Vagina (tissue), 2 donors: ENCODE measurements around the gene SRD5A1. TPM values are rescaled to one million over a fixed set of nuclear protein-coding genes. Genes with fewer than 3 reads are reported as not detected.

Experiments used
- DNase-seq, 2 donors: peaks; one replicate each; pipeline ENCODE4 v3.0.0-alpha.2; 2017; ENCODE audit errors: extremely low spot score in 2 of 2
- H3K27ac ChIP-seq: fragments of 200-600 bp; sonication (generic); one replicate; pipeline ENCODE4 v1.5.1; 2019
- H3K27me3 ChIP-seq: fragments of 200-600 bp; sonication (generic); one replicate; pipeline ENCODE4 v1.5.1; 2019
- H3K36me3 ChIP-seq, 2 donors: fragments of 200-600 bp; sonication (generic); one replicate each; pipeline ENCODE4 v1.5.1; 2017 to 2019
- H3K4me1 ChIP-seq: fragments of 200-600 bp; sonication (generic); one replicate; pipeline ENCODE4 v1.5.1; 2019
- H3K4me3 ChIP-seq, 2 donors: fragments of 200-600 bp; sonication (generic); 1 replicate in 1 of 2; 2 replicates in 1 of 2; pipeline ENCODE4 v1.5.1; 2016 to 2019
- H3K9me3 ChIP-seq: fragments of 200-600 bp; sonication (generic); one replicate; pipeline ENCODE4 v1.5.1; 2019
- CTCF ChIP-seq, 3 experiments: fragments of 450-650 bp in 2 of 3; fragments of 200-600 bp in 1 of 3; sonication (generic) in 1 of 3; IDR thresholded peaks; one replicate each; pipeline ENCODE4 v1.5.1; 2017 to 2019; ENCODE audit warnings: antibody characterized with exemption in 3 of 3, mild to moderate bottlenecking in 2 of 3, moderate library complexity in 2 of 3
- POLR2A ChIP-seq, 2 donors: fragments of 450-650 bp; IDR thresholded peaks; one replicate each; pipeline ENCODE4 v1.6.1; 2017; ENCODE audit warnings: antibody characterized with exemption in 2 of 2, mild to moderate bottlenecking in 2 of 2, moderate library complexity in 2 of 2
- POLR2AphosphoS5 ChIP-seq, 2 donors: sonication (generic); formaldehyde crosslinking; IDR thresholded peaks; one replicate each; pipeline ENCODE4 v1.9.0; 2017; ENCODE audit warnings: antibody characterized with exemption in 2 of 2, mild to moderate bottlenecking in 2 of 2, low read depth in 1 of 2; ENCODE audit not compliant: insufficient read depth in 1 of 2
- intact Hi-C: fragments of 100-400 bp; cut with DNase I; formaldehyde crosslinking; loops from one replicate; pipeline ENCODE4 v1.15.1; 2023
- total RNA-seq: library from RNA; depleted of rRNA; stranded (reverse); fragments of >200 nt; gene quantifications from one replicate; pipeline ENCODE4 v1.2.3, GENCODE V29; 2016

The SRD5A1 gene
- total RNA-seq, 1 donor from 2014 or later: 45.4 TPM

DNA sequence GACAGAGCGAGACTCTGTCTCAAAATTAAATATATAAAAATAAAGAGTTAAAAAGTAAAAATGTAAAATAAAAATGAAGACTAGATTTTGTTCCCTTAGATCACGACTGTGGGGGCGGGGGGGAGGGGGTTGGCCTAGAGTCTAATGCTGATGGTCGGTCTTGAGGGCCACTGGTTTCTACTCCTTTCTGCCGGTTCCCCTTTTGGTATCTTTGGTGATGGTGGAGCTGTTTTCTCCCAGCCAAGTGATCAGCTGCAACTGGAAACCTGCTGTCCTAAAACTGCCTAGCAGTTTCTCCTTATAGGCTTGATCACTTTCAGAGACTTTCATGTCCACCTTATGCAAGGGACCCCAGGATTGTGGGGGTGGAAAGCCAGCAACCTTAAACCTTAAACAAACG is 1.1 kb downstream of the SRD5A1 start:
- peak overlapping the region; percentile 72 to 81 for H3K4me3 ChIP-seq
- intact Hi-C loops: no loop called here

GRCh38 chr5:6634788-6635430 is 1.7 kb downstream of the SRD5A1 start:
- intact Hi-C loops: no loop called here
- no peak for DNase-seq
- Histone ChIP-seq H3K27ac (peak overlapping the region; percentile 89), H3K4me1 (peaks cover 54% of the 10 kb centered on the region), H3K36me3 (peaks cover 0 to 8% of the 10 kb centered on the region in 2 donors), H3K9me3 (no peaks in the 10 kb centered on the region), H3K4me3 (peak overlapping the region in 1 of 2 donors; percentile 72), H3K27me3 (no peaks in the 10 kb centered on the region)
- no peak for TF ChIP-seq CTCF (IDR thresholded peaks at IDR 0.05)
- no peak for TF ChIP-seq POLR2A (IDR thresholded peaks at IDR 0.05)
- no peak for TF ChIP-seq POLR2AphosphoS5 (IDR thresholded peaks at IDR 0.05; ENCODE audit: insufficient read depth in 1 of 2, low read depth in 1 of 2)

More for the DNA sequence above, 1.1 kb downstream of the SRD5A1 start:
- Histone ChIP-seq H3K36me3 (peaks cover 0 to 9% of the 10 kb centered on the region in 2 donors), H3K4me1 (peaks cover 54% of the 10 kb centered on the region), H3K9me3 (no peaks in the 10 kb centered on the region), H3K27ac (peak overlapping the region; percentile 89), H3K27me3 (no peaks in the 10 kb centered on the region)
- no peak for DNase-seq
- TF ChIP-seq POLR2AphosphoS5 (IDR thresholded peaks at IDR 0.05; ENCODE audit: insufficient read depth in 1 of 2, low read depth in 1 of 2) (no peak), CTCF (IDR thresholded peaks at IDR 0.05) (no peak), POLR2A (IDR thresholded peaks at IDR 0.05) (no peak)

- Histone ChIP-seq H3K36me3 (no peaks in the 10 kb centered on the region), H3K4me3 (no peak overlapping the region), H3K4me1 (peaks cover 46% of the 10 kb centered on the region), H3K27me3 (no peaks in the 10 kb centered on the region), H3K9me3 (no peaks in the 10 kb centered on the region), H3K27ac (peak overlapping the region; percentile 60)
- intact Hi-C loops: no loop called here
- TF ChIP-seq POLR2AphosphoS5 (IDR thresholded peaks at IDR 0.05; ENCODE audit: insufficient read depth in 1 of 2, low read depth in 1 of 2) (peak; percentile 23 to 59), POLR2A (IDR thresholded peaks at IDR 0.05) (no peak), CTCF (IDR thresholded peaks at IDR 0.05) (no peak)
- DNase-seq: no peak
Observed at GRCh38 chr5:6636293-6636692, 3.1 kb downstream of the SRD5A1 start.

GRCh38 chr5:6637022-6637421 is 3.8 kb downstream of the SRD5A1 start:
- H3K27ac ChIP-seq: peak overlapping the region; percentile 60
- no peak overlapping the region for H3K4me3 ChIP-seq
- H3K36me3 ChIP-seq: no peaks in the 10 kb centered on the region
- no peak for DNase-seq
- H3K4me1 ChIP-seq: peaks cover 39% of the 10 kb centered on the region
- no peaks in the 10 kb centered on the region for H3K27me3 ChIP-seq
- intact Hi-C loops: no loop called here
- TF ChIP-seq CTCF (IDR thresholded peaks at IDR 0.05) (no peak), POLR2AphosphoS5 (IDR thresholded peaks at IDR 0.05; ENCODE audit: insufficient read depth in 1 of 2, low read depth in 1 of 2) (no peak), POLR2A (IDR thresholded peaks at IDR 0.05) (no peak)
- no peaks in the 10 kb centered on the region for H3K9me3 ChIP-seq

DNA sequence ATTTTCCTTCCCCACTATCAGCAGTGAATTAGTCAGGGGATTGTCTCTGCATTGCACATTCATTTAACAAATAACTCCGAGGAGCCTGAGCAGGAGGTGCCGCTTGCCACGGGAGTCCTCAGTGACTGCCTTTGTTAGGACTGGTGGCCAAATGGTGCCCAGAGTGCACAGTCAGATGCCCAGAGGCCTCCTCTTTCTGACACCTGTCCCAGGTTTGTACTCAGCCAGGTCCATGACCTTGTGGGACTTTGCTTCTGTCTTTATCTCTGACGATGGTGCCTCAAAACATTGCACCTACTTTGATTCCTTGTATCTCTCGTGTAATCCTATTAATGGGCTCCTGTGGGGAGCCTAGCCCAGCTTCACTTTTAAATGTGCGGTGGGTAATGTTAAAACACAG is 4.3 kb downstream of the SRD5A1 start:
- no peak for TF ChIP-seq POLR2A (IDR thresholded peaks at IDR 0.05)
- peak overlapping the region; percentile 60 for H3K27ac ChIP-seq
- no peaks in the 10 kb centered on the region for H3K9me3 ChIP-seq
- no peaks in the 10 kb centered on the region for H3K36me3 ChIP-seq
- no peaks in the 10 kb centered on the region for H3K27me3 ChIP-seq
- no peak for DNase-seq
- no peak overlapping the region for H3K4me3 ChIP-seq
- H3K4me1 ChIP-seq: peaks cover 36% of the 10 kb centered on the region
- intact Hi-C loops: no loop called here
